Measurements from ENCODE around the gene REN. TPM values are rescaled to one million over a fixed set of nuclear protein-coding genes. Genes with fewer than 3 reads are reported as not detected.

The REN gene
- total RNA-seq, 1 donor, result not detected

DNA sequence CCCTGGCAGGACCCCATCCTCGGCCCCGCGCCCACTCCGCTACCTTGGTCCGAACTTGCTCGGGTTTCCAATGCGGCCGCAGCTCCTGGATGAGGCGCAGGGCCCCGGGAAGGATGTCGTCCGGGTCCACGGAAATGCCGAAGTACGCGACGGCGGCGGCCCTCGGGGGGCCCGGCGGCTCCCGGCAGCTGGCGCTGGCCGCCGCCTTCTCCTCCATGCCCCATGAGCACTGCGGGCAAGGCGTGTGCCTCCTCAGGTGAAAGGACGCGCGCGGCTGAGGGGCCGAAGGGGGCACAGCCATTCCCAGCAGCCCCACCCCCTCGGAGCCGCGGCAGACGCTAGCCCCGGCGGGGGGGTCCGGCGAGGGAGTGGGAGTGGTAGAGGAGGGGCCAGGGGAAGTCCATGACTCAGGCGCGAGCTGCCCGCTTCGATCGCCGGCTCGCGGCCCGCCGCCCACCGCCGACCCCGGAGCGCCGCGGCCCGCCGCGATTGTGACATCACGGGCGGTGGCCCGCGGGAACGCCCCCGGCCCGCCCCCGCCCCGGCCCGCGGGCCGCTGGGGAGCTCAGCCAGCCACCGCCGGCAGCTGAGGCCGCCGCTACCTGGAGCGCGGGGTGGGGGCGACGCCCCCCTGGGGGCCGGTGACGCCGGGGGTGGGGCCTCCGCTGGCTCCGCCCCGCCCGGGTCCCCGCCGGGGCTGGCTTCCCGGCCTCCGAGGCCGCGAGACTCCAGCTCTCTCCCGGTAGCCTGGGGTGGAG, 14.4 kb downstream of the REN start, which contains the start of gene ETNK2:
Gene ETNK2, minus strand, starts transcription at position 493 of the 758 bp plus-strand sequence. Its CDS starts 192 bp downstream, at position 301.
- H3K4me1 ChIP-seq (ENCODE audit: insufficient read depth, low read length), result no peaks in the 10 kb centered on the region
- H2AFZ ChIP-seq (ENCODE audit: low read length), result peak within 1 kb of the TSS; percentile 35
- H3K4me3 ChIP-seq (ENCODE audit: insufficient read depth, low read length), result peak within 1 kb of the TSS; percentile 66
- TF ChIP-seq CTCF (IDR thresholded peaks at IDR 0.05; ENCODE audit: extremely low read depth, low read depth, low read length), result no peak
- peaks cover 36% of the 10 kb centered on the region for H3K27me3 ChIP-seq (ENCODE audit: insufficient read depth, low read length)
- H3K36me3 ChIP-seq (ENCODE audit: insufficient read depth, low read length), result no peaks in the 10 kb centered on the region
- no peaks in the 10 kb centered on the region for H3K79me2 ChIP-seq (ENCODE audit: insufficient read depth, low read length)
- H3K27ac ChIP-seq (ENCODE audit: low read depth, low read length), result no peak within 1 kb of the TSS
- peak; percentile 94 for DNase-seq (ENCODE audit: insufficient read length, low spot score, missing footprints)
- H3K4me2 ChIP-seq (ENCODE audit: insufficient read depth, low read length), result peak within 1 kb of the TSS; percentile 74
- no peaks in the 10 kb centered on the region for H4K20me1 ChIP-seq (ENCODE audit: insufficient read depth, low read length)
- no peaks in the 10 kb centered on the region for H3K9me3 ChIP-seq (ENCODE audit: low read depth, low read length)

- Histone ChIP-seq H3K4me1 (ENCODE audit: insufficient read depth, low read length) (no peaks in the 10 kb centered on the region), H3K27ac (ENCODE audit: low read depth, low read length) (no peak overlapping the region), H3K4me2 (ENCODE audit: insufficient read depth, low read length) (peak overlapping the region; percentile 74), H3K9me3 (ENCODE audit: low read depth, low read length) (no peaks in the 10 kb centered on the region), H3K79me2 (ENCODE audit: insufficient read depth, low read length) (no peaks in the 10 kb centered on the region), H3K27me3 (ENCODE audit: insufficient read depth, low read length) (peaks cover 36% of the 10 kb centered on the region), H3K36me3 (ENCODE audit: insufficient read depth, low read length) (no peaks in the 10 kb centered on the region), H3K4me3 (ENCODE audit: insufficient read depth, low read length) (peak overlapping the region; percentile 66), H4K20me1 (ENCODE audit: insufficient read depth, low read length) (no peaks in the 10 kb centered on the region), H2AFZ (ENCODE audit: low read length) (no peak overlapping the region)
- peak; percentile 87 for DNase-seq (ENCODE audit: insufficient read length, low spot score, missing footprints)
- no peak for TF ChIP-seq CTCF (IDR thresholded peaks at IDR 0.05; ENCODE audit: extremely low read depth, low read depth, low read length)
Measured at GRCh38 chr1:204150702-204151551, 15.2 kb downstream of the REN start.

- no peaks in the 10 kb centered on the region for H4K20me1 ChIP-seq (ENCODE audit: insufficient read depth, low read length)
- H3K4me2 ChIP-seq (ENCODE audit: insufficient read depth, low read length), result no peak overlapping the region
- no peaks in the 10 kb centered on the region for H3K36me3 ChIP-seq (ENCODE audit: insufficient read depth, low read length)
- no peak overlapping the region for H3K4me3 ChIP-seq (ENCODE audit: insufficient read depth, low read length)
- peak; percentile 81 for DNase-seq (ENCODE audit: insufficient read length, low spot score, missing footprints)
- H3K27me3 ChIP-seq (ENCODE audit: insufficient read depth, low read length), result peaks cover 40% of the 10 kb centered on the region
- no peak overlapping the region for H3K27ac ChIP-seq (ENCODE audit: low read depth, low read length)
- no peaks in the 10 kb centered on the region for H3K79me2 ChIP-seq (ENCODE audit: insufficient read depth, low read length)
- no peak for TF ChIP-seq CTCF (IDR thresholded peaks at IDR 0.05; ENCODE audit: extremely low read depth, low read depth, low read length)
- no peaks in the 10 kb centered on the region for H3K4me1 ChIP-seq (ENCODE audit: insufficient read depth, low read length)
- no peak overlapping the region for H2AFZ ChIP-seq (ENCODE audit: low read length)
- H3K9me3 ChIP-seq (ENCODE audit: low read depth, low read length), result no peaks in the 10 kb centered on the region
Measured at GRCh38 chr1:204149635-204150565, 16.2 kb downstream of the REN start.

All from osteoblast (primary cell).